Cardiac fibroblast (primary cell): ENCODE results near the gene LRRC74B.

Experiments
- DNase-seq, 2 donors: peaks; one replicate each; pipeline versions ENCODE4 v3.0.0 to v3.0.0-alpha.2; 2010; ENCODE audit warnings: low read depth in 2 of 2
- H3K4me3 ChIP-seq, 2 donors: replicated peaks in 1 of 2; 1 replicate in 1 of 2; 2 replicates in 1 of 2; pipeline ENCODE4 v1.5.1; 2011; ENCODE audit warnings: low read depth in 2 of 2, low read length in 2 of 2, mild to moderate bottlenecking in 2 of 2, moderate library complexity in 1 of 2
- CTCF ChIP-seq: IDR thresholded peaks from one replicate; pipeline ENCODE4 v1.5.1; 2011; ENCODE audit warnings: low read depth, mild to moderate bottlenecking, low read length, inconsistent platforms

LRRC74B gene

DNA sequence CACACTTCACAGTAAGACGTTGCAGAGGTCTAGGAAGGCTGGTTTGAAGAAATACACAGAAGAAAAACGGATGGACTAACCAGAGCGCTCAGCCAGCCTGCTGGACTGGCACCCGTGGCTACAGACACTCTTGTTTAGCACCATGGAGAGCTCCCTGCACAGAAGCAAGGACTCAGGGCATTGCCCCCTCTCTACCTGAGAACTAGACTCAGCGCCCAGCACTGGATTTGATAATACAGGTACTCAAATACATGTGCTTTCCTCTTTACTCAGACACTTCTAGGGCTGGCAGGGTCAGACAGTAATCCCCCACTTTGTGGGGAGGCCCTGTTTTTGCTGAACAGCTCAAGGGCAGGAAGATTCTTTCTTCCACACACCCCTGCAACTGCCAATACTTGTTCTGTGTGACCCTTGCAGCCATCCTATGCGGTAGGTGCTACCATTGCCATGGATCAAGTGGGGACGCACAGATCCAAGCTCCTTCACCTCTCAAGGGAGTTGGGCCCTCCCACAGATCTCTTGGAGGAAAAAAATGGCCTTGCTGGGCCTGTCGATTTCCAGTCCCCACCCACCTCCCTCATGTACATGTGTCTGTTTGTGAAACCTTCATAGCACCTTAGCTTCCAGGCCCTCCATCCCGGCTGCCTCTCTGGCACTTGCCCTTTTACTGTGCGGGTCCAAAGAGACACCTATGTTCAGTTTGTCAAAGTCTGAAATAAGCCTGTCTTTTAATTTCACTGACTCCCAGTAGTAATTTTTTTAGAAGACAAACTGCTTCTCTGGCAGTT, 35.9 kb upstream of the LRRC74B start:
- no peak overlapping the region for H3K4me3 ChIP-seq
- peak; percentile 53 to 59 for DNase-seq
- TF ChIP-seq CTCF = no peak

DNA sequence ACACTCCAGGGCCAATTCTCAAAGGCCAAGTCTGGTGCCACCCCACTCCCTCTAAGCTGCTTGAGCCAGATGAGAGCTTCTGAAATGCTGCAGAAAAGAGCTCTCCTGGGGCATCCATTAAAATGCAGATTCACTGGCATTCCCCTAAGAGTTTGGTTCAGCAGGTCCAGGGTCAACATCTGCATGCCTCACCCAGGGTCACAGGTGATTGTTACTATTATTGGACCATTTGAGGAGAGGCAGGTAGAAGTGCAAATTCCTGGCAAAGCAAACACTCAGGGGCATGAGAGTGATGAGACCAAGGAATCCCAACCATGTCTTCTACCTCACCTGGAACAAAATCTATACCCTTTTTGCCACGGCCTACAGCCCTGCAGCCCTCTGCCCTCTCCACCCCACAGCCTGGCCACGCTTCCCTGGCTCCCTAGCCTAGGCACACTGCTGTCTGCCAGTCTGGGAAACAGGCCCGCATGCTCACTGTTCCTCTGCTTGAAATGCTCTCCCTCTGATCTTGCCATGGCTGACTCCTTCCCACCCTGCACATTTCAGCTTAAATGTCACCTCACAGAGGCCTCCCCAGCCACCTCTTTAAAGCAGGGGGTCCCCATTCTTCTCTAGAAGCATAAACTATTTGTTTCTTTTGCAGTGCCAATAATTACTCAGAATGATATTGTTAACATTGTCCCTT, 35.2 kb upstream of the LRRC74B start:
- no peak overlapping the region for H3K4me3 ChIP-seq
- no peak for DNase-seq
- TF ChIP-seq CTCF = no peak

DNA sequence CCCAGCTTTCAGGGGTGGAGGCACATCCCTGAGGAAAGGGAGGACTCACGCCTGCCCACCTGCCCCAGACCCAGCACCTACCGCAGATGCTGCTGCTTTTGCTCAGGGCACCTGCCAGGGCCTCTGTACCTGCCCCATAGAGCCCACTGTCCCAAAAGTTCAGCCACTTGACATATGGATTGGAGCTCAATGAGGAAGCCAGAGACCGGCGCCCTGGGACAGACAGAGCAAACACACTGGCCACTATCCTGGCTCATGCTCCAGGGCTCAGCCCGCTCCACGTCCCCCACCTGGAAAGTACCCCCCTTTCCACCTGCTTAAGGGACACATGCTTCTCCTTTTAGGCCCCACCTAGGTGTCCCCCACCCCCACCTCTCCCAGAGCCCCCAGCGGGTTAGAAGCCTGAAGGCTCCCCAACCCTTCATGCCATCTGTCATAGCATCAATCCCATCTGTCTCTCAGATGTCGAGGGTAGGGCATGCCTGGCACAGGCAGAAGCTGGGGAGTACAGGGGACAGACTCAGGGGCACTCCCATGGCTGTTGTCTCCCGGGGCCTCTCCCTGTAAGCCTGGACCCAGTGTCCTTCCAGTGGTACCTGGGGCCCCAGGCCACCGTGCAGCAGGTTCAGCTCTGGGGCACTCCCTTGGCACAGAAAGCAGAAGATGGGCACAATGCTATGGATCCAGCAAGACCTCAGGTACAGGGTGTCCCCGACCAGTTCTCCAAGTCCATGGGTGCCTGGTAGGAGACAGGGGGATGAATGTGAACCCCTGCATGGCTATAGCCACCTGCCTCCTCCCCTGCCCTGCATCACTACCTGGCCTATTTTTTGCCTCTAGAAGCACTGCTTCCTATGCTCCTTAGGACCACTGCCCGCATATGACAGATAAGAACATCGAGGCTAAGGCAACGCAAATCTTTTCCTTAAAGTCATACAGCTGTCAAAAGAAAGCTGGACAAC, 33.0 kb upstream of the LRRC74B start:
- TF ChIP-seq CTCF = no peak
- H3K4me3 ChIP-seq = no peak overlapping the region
- DNase-seq = no peak

- no peak for TF ChIP-seq CTCF
- no peak for DNase-seq
- H3K4me3 ChIP-seq = peak overlapping the region; percentile 60 to 64
Measured at GRCh38 chr22:21013657-21014201, 32.0 kb upstream of the LRRC74B start.

DNA sequence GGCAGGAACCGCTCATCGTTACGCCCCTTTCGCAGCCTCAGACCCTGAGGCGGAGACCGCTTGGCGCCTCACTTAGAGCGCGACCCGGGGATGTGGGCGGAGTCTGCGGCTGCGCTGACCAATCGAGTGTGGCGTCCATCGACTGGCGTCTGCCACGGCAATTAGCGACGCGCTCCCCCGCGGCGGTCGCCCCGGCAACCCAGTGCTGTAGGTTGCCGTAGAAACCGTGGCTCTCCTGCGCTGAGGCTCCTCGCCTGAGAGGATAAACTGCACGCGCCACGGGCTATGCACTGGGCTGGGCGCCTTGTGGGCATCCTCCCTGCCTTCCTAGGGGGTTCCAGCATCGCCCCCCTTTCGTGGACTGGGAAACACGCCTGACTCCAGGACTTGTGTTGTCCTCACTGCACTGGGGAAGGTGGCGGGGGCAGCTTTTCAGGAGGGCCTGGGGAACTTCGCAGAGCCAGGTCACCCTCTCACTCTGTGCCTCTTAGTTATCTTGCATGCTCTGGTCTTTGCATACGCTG, 31.5 kb upstream of the LRRC74B start:
- H3K4me3 ChIP-seq = peak overlapping the region; percentile 60 to 64
- DNase-seq = peak; percentile 87 to 95
- no peak for TF ChIP-seq CTCF

DNA sequence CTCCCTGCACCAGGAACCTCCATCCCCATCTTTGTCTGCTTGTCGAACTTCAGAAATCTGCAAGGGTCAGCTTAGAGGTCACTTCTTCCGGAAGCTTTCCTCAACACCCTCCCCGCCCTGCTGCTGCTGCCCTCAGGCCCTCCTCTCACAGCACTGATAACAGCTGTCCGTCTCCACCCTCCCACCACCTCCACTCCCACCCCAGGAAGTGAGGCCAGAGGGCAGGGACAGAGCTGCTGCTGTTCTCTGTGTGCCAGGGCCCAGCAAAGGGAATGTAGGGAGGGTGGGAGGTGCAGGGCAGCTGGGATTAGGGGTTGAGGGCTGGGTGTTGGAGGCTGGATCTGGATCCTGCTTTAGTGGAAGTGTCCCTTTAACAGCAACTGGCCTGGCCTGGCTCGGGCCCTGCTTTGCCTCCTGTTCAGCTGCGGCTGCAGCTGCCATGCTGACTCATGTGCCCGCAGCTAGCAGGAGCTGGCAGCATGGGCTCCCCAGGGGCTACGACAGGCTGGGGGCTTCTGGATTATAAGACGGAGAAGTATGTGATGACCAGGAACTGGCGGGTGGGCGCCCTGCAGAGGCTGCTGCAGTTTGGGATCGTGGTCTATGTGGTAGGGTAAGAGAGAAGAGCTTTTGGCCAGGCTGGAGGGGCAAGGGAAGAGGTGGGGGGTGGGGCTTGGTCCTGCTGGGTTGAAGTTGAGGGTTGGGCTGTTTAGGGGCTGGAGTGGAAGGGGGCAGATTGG, 30.9 kb upstream of the LRRC74B start, which contains the start of gene P2RX6:
Gene P2RX6 (plus strand): TSS at position 440 of the 740 bp plus-strand sequence. CDS start 10 bp downstream, at position 450.
- DNase-seq = peak; percentile 45 to 82
- H3K4me3 ChIP-seq = peak within 1 kb of the TSS; percentile 60 to 64
- no peak for TF ChIP-seq CTCF
